CD14-positive monocyte (primary cell): ENCODE results near the gene KRT2. TPM values are rescaled to one million over a fixed set of nuclear protein-coding genes. Genes with fewer than 3 reads are reported as not detected.
"Not testable (repeated sequence)": the region's sequence is repeated elsewhere in the genome, so short reads cannot be mapped to it uniquely, and the experiment has no call there.

Experiments used
- DNase-seq, 3 donors: peaks; one replicate each; pipeline ENCODE4 v3.0.0-alpha.2; 2011 to 2022
- H2AFZ ChIP-seq: 2 replicates; pipeline ENCODE4 v1.6.0; 2012; ENCODE audit warnings: mild to moderate bottlenecking, low read depth, low read length, inconsistent platforms; ENCODE audit not compliant: insufficient read depth, poor library complexity, severe bottlenecking
- H3K27ac ChIP-seq, 2 donors: 1 replicate in 1 of 2; 2 replicates in 1 of 2; pipeline ENCODE4 v1.5.1; 2012 to 2013; ENCODE audit warnings: low read length in 2 of 2, control low read depth in 1 of 2, inconsistent platforms in 1 of 2, low read depth in 1 of 2, mild to moderate bottlenecking in 1 of 2
- H3K27me3 ChIP-seq, 2 donors: one replicate each; pipeline versions ENCODE4 v1.6.0 to v1.6.1; 2011 to 2013; ENCODE audit warnings: low read length in 2 of 2; ENCODE audit not compliant: control insufficient read depth in 2 of 2, insufficient read depth in 2 of 2
- H3K36me3 ChIP-seq, 2 donors: replicated peaks in 1 of 2; 1 replicate in 1 of 2; 2 replicates in 1 of 2; pipeline versions ENCODE4 v1.5.1 to v1.6.1; 2012 to 2013; ENCODE audit warnings: low read length in 2 of 2, control low read depth in 1 of 2, inconsistent platforms in 1 of 2, mild to moderate bottlenecking in 1 of 2; ENCODE audit not compliant: insufficient read depth in 2 of 2, control insufficient read depth in 1 of 2
- H3K4me1 ChIP-seq, 2 donors: 1 replicate in 1 of 2; 2 replicates in 1 of 2; pipeline versions ENCODE4 v1.5.1 to v1.6.1; 2012 to 2013; ENCODE audit warnings: low read length in 2 of 2, control low read depth in 1 of 2, inconsistent platforms in 1 of 2, mild to moderate bottlenecking in 1 of 2, moderate library complexity in 1 of 2; ENCODE audit not compliant: insufficient read depth in 2 of 2, control insufficient read depth in 1 of 2
- H3K4me2 ChIP-seq: replicated peaks from 2 replicates; pipeline ENCODE3; 2012; ENCODE audit warnings: low read length, moderate library complexity, mild to moderate bottlenecking; ENCODE audit not compliant: poor library complexity, severe bottlenecking; ENCODE audit errors: extremely low read depth
- H3K4me3 ChIP-seq, 3 experiments: fragments of 200-600 bp in 1 of 3; sonication (generic) in 1 of 3; replicated peaks in 1 of 3; 1 replicate in 2 of 3; 2 replicates in 1 of 3; pipeline ENCODE4 v1.5.1; 2011 to 2013; ENCODE audit warnings: low read length in 3 of 3, mild to moderate bottlenecking in 3 of 3, control low read depth in 2 of 3, low read depth in 2 of 3, inconsistent platforms in 1 of 3, moderate library complexity in 1 of 3
- H3K79me2 ChIP-seq: 2 replicates; pipeline ENCODE4 v1.6.0; 2012; ENCODE audit warnings: mild to moderate bottlenecking, control low read depth, inconsistent platforms, low read length, moderate library complexity; ENCODE audit not compliant: insufficient read depth
- H3K9ac ChIP-seq: 2 replicates; pipeline ENCODE4 v1.6.0; 2017; ENCODE audit warnings: low read length, mild to moderate bottlenecking; ENCODE audit not compliant: insufficient read depth, poor library complexity, severe bottlenecking
- H3K9me3 ChIP-seq, 2 donors: replicated peaks in 1 of 2; 1 replicate in 1 of 2; 2 replicates in 1 of 2; pipeline versions ENCODE4 v1.5.1 to v1.6.1; 2012 to 2013; ENCODE audit warnings: low read length in 2 of 2, control low read depth in 1 of 2; ENCODE audit not compliant: control insufficient read depth in 1 of 2, insufficient read depth in 1 of 2
- H4K20me1 ChIP-seq: 2 replicates; pipeline ENCODE4 v1.6.0; 2012; ENCODE audit warnings: mild to moderate bottlenecking, low read length, control low read depth, moderate library complexity; ENCODE audit not compliant: insufficient read depth
- H3K27ac Mint-ChIP-seq, 7 donors: one replicate each; pipeline ENCODE4 v1.8.0; 2020; ENCODE audit warnings: mild to moderate bottlenecking in 7 of 7, mixed read lengths in 7 of 7, moderate library complexity in 6 of 7, inconsistent platforms in 2 of 7
- H3K27me3 Mint-ChIP-seq, 3 donors: one replicate each; pipeline ENCODE4 v1.8.0; 2021 to 2022; ENCODE audit warnings: low read depth in 3 of 3, mild to moderate bottlenecking in 3 of 3, mixed read lengths in 3 of 3, moderate library complexity in 3 of 3, inconsistent platforms in 1 of 3
- H3K36me3 Mint-ChIP-seq, 2 donors: one replicate each; pipeline ENCODE4 v1.8.0; 2020; ENCODE audit warnings: mixed read lengths in 2 of 2, inconsistent platforms in 1 of 2, mild to moderate bottlenecking in 1 of 2
- H3K4me1 Mint-ChIP-seq: one replicate; pipeline ENCODE4 v1.8.0; 2020; ENCODE audit warnings: mild to moderate bottlenecking, mixed read lengths
- H3K4me3 Mint-ChIP-seq, 2 donors: one replicate each; pipeline ENCODE4 v1.8.0; 2020; ENCODE audit warnings: mild to moderate bottlenecking in 2 of 2, mixed read lengths in 2 of 2, moderate library complexity in 1 of 2
- H3K9me3 Mint-ChIP-seq, 7 donors: one replicate each; pipeline ENCODE4 v1.8.0; 2020 to 2022; ENCODE audit warnings: mixed read lengths in 7 of 7, mild to moderate bottlenecking in 6 of 7, moderate library complexity in 6 of 7, inconsistent platforms in 2 of 7
- WGBS: methylation state at CpG from one replicate; pipeline ENCODE4 v1.1.5; 2013; ENCODE audit warnings: missing lambda C conversion rate; ENCODE audit not compliant: insufficient coverage; 5-methylcytosine and 5-hydroxymethylcytosine counted together
- intact Hi-C, 2 donors: fragments of 100-400 bp; cut with micrococcal nuclease; formaldehyde crosslinking; loops; one replicate each; pipeline versions ENCODE4 v1.15.0 to v1.15.1; 2023
- polyA plus RNA-seq, 3 donors: library from polyadenylated mRNA; depleted of rRNA in 1 of 3; unstranded in 2 of 3; stranded (reverse) in 1 of 3; fragments of 300-500 nt in 2 of 3; fragments of >200 nt in 1 of 3; fragmentation: Illumina TruSeq in 2 of 3; gene quantifications; 1 replicate in 2 of 3; 2 replicates in 1 of 3; pipeline ENCODE4 v1.2.3, GENCODE V29; 2012 to 2021
- TF ChIP-seq, protein P1 (sequence below): fragments of 200-600 bp; IDR thresholded peaks from one replicate; pipeline ENCODE4 v1.8.0; 2022; ENCODE audit warnings: antibody characterized with exemption, mild to moderate bottlenecking

Gene KRT2
- polyA plus RNA-seq, 3 donors, result not detected

- no peaks in the 10 kb centered on the region for H3K36me3 ChIP-seq
- no peak overlapping the region for H2AFZ ChIP-seq
- no peak for DNase-seq
- TF ChIP-seq, protein P1, sequence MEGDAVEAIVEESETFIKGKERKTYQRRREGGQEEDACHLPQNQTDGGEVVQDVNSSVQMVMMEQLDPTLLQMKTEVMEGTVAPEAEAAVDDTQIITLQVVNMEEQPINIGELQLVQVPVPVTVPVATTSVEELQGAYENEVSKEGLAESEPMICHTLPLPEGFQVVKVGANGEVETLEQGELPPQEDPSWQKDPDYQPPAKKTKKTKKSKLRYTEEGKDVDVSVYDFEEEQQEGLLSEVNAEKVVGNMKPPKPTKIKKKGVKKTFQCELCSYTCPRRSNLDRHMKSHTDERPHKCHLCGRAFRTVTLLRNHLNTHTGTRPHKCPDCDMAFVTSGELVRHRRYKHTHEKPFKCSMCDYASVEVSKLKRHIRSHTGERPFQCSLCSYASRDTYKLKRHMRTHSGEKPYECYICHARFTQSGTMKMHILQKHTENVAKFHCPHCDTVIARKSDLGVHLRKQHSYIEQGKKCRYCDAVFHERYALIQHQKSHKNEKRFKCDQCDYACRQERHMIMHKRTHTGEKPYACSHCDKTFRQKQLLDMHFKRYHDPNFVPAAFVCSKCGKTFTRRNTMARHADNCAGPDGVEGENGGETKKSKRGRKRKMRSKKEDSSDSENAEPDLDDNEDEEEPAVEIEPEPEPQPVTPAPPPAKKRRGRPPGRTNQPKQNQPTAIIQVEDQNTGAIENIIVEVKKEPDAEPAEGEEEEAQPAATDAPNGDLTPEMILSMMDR, result no peak
- Mint-ChIP-seq H3K27ac (no peak overlapping the region), H3K36me3 (no peaks in the 10 kb centered on the region), H3K4me1 (no peaks in the 10 kb centered on the region), H3K4me3 (no peak overlapping the region), H3K27me3 (peaks cover 0 to 2% (median 0%) of the 10 kb centered on the region in 3 donors), H3K9me3 (no peaks in the 10 kb centered on the region)
- 93% methylated on average over 3 of the region's 3 CpGs for WGBS
- H3K4me1 ChIP-seq, result no peaks in the 10 kb centered on the region
- no peak overlapping the region for H3K27ac ChIP-seq
- no peaks in the 10 kb centered on the region for H4K20me1 ChIP-seq
- H3K4me2 ChIP-seq, result no peak overlapping the region
- no peak overlapping the region for H3K4me3 ChIP-seq
- no peaks in the 10 kb centered on the region for H3K79me2 ChIP-seq
- no peaks in the 10 kb centered on the region for H3K9me3 ChIP-seq
- intact Hi-C loops, result no loop called here
- no peaks in the 10 kb centered on the region for H3K27me3 ChIP-seq
- H3K9ac ChIP-seq, result no peak overlapping the region
Observed at GRCh38 chr12:52670961-52671360, 18.9 kb upstream of the KRT2 start.

- WGBS, result no CpG with 5 or more reads among the region's 4 CpGs
- H3K27ac ChIP-seq, result no peak overlapping the region
- no peak overlapping the region for H3K9ac ChIP-seq
- H2AFZ ChIP-seq, result no peak overlapping the region
- no peaks in the 10 kb centered on the region for H3K27me3 ChIP-seq
- H3K36me3 Mint-ChIP-seq, result no peaks in the 10 kb centered on the region
- H3K27ac Mint-ChIP-seq, result no peak overlapping the region
- H3K9me3 ChIP-seq, result no peaks in the 10 kb centered on the region
- no peak overlapping the region for H3K4me2 ChIP-seq
- no peaks in the 10 kb centered on the region for H3K4me1 Mint-ChIP-seq
- H3K4me3 Mint-ChIP-seq, result no peak overlapping the region
- H4K20me1 ChIP-seq, result no peaks in the 10 kb centered on the region
- no peaks in the 10 kb centered on the region for H3K27me3 Mint-ChIP-seq
- no peaks in the 10 kb centered on the region for H3K9me3 Mint-ChIP-seq
- H3K4me1 ChIP-seq, result no peaks in the 10 kb centered on the region
- no peak for DNase-seq
- no peaks in the 10 kb centered on the region for H3K36me3 ChIP-seq
- no peak overlapping the region for H3K4me3 ChIP-seq
- TF ChIP-seq, protein P1, result no peak
- intact Hi-C loops, result no loop called here
- H3K79me2 ChIP-seq, result no peaks in the 10 kb centered on the region
Observed at GRCh38 chr12:52670506-52670905, 18.5 kb upstream of the KRT2 start.

DNA sequence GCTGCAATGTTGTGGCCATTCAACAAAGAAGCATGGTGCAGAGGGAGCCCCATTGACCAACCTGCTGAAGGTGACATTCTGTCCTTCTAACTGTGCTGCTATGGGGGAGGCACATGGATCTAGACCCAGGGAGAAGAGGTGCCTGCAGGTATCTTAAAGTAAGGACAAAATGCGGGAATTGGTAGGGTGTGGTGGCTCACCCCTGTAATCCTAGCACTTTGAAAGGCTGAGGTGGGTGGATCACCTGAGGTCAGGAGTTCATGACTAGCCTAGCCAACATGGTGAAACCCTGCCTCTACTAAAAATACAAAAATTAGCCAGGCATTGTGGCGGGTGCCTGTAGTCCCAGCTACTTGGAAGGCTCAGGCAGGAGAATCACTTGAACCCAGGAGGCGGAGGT is 17.9 kb upstream of the KRT2 start:
- not testable (repeated sequence) for H3K27me3 Mint-ChIP-seq, H3K9ac ChIP-seq
- WGBS, result no CpG with 5 or more reads among the region's 3 CpGs

More for the DNA sequence above, 17.9 kb upstream of the KRT2 start:
- H3K4me3 ChIP-seq, H3K9me3 Mint-ChIP-seq, H3K4me3 Mint-ChIP-seq, H3K9me3 ChIP-seq, intact Hi-C loops, H3K36me3 ChIP-seq, H4K20me1 ChIP-seq, H3K4me2 ChIP-seq, H3K36me3 Mint-ChIP-seq, H3K79me2 ChIP-seq, H3K27ac Mint-ChIP-seq, H3K27me3 ChIP-seq, DNase-seq, H3K27ac ChIP-seq, H2AFZ ChIP-seq, H3K4me1 ChIP-seq, H3K4me1 Mint-ChIP-seq: not testable (repeated sequence)
